HepG2 (cell line): ENCODE data around the gene SAMD14. TPM values are rescaled to one million over a fixed set of nuclear protein-coding genes. Genes with fewer than 3 reads are reported as not detected.

ENCODE experiments used
- ATAC-seq: fragments of 200-7000 bp; cut with Tn5 transposase; 3 replicates; pipeline ENCODE4 v1.9.1; 2020; ENCODE audit warnings: mild to moderate bottlenecking, moderate library complexity
- BruUV-seq: library from RNA; stranded (reverse); fragments of 400-500 nt; replicated peaks from 2 replicates; lab custom pipeline; 2021; lab: Mats Ljungman, UMichigan
- CTCF ChIA-PET: fragments of 300-600 bp; formaldehyde crosslinking; extraction: SDS; loops from one replicate; lab custom pipeline; 2021; ENCODE audit warnings: low total read pairs, inconsistent platforms, low intra/inter-chr PET ratio; lab: Yijun Ruan, JAX
- POLR2A ChIA-PET: fragments of 350-600 bp; sonication (Branson Sonifier 250); formaldehyde crosslinking; loops from one replicate; lab custom pipeline; 2020; ENCODE audit warnings: antibody characterized with exemption, inconsistent platforms; lab: Yijun Ruan, JAX
- DNase-seq: peaks from one replicate; pipeline ENCODE4 v3.0.0-alpha.2; 2015; ENCODE audit warnings: low spot score
- FAIRE-seq: peaks from 3 replicates; lab custom pipeline; 2011; peaks lifted over from hg19 to GRCh38; lab: Jason Lieb, UNC
- H2AFZ ChIP-seq: one replicate; pipeline ENCODE4 v1.6.1; 2011; ENCODE audit warnings: low read length, inconsistent platforms
- H3K27ac ChIP-seq: fragments of 300-600 bp; 3 replicates; pipeline ENCODE4 v1.8.0; 2011; ENCODE audit warnings: mixed run types, mild to moderate bottlenecking, mixed read lengths, low read length, inconsistent platforms; ENCODE audit not compliant: insufficient read depth; ENCODE audit errors: extremely low read length
- H3K27me3 ChIP-seq, 2 experiments: fragments of 200-600 bp in 1 of 2; 2 replicates in 1 of 2; 3 replicates in 1 of 2; pipeline versions ENCODE4 v1.6.0 to v1.8.0; 2011; ENCODE audit warnings: low read length in 2 of 2, mild to moderate bottlenecking in 2 of 2, moderate library complexity in 2 of 2, inconsistent platforms in 1 of 2; ENCODE audit not compliant: insufficient read depth in 2 of 2, control insufficient read depth in 1 of 2
- H3K36me3 ChIP-seq, 2 experiments: fragments of 200-600 bp in 1 of 2; replicated peaks in 1 of 2; 2 replicates in 1 of 2; 3 replicates in 1 of 2; pipeline versions ENCODE4 v1.5.1 to v1.8.0; 2011; ENCODE audit warnings: low read length in 2 of 2, inconsistent platforms in 1 of 2; ENCODE audit not compliant: insufficient read depth in 2 of 2, control insufficient read depth in 1 of 2
- H3K4me1 ChIP-seq: 2 replicates; pipeline ENCODE4 v1.5.1; 2012; ENCODE audit warnings: low read length, inconsistent platforms; ENCODE audit not compliant: insufficient read depth
- H3K4me2 ChIP-seq: 2 replicates; pipeline ENCODE4 v1.6.0; 2011; ENCODE audit warnings: low read depth, low read length, inconsistent platforms
- H3K4me3 ChIP-seq, 3 experiments: fragments of 200-600 bp in 1 of 3; sonication (generic), shearing (Covaris generic) in 1 of 3; replicated peaks in 1 of 3; 2 replicates each; pipeline ENCODE4 v1.5.1; 2011 to 2016; ENCODE audit warnings: low read length in 3 of 3, inconsistent platforms in 2 of 3, low read depth in 2 of 3, mild to moderate bottlenecking in 2 of 3, control low read depth in 1 of 3, mixed read lengths in 1 of 3; ENCODE audit not compliant: insufficient read depth in 1 of 3
- H3K79me2 ChIP-seq: one replicate; pipeline ENCODE4 v1.6.1; 2011; ENCODE audit warnings: low read length, inconsistent platforms; ENCODE audit not compliant: insufficient read depth
- H3K9ac ChIP-seq: 2 replicates; pipeline ENCODE4 v1.6.0; 2011; ENCODE audit warnings: mild to moderate bottlenecking, low read depth, low read length, inconsistent platforms; ENCODE audit not compliant: insufficient read depth
- H3K9me3 ChIP-seq: 2 replicates; pipeline ENCODE4 v1.5.1; 2012; ENCODE audit warnings: mild to moderate bottlenecking, low read length
- H4K20me1 ChIP-seq: 2 replicates; pipeline ENCODE4 v1.6.0; 2011; ENCODE audit warnings: inconsistent platforms, mild to moderate bottlenecking, low read length, moderate library complexity; ENCODE audit not compliant: insufficient read depth
- ADNP ChIP-seq: sonication (generic); formaldehyde crosslinking; IDR thresholded peaks from 2 replicates; pipeline ENCODE4 v1.4.0; 2020; ENCODE audit warnings: missing genetic modification reagents
- BHLHE40 ChIP-seq: IDR thresholded peaks from 2 replicates; pipeline ENCODE4 v1.6.1; 2011; ENCODE audit warnings: low read length, improper control_type of control experiment
- FLYWCH1 ChIP-seq: sonication (generic); formaldehyde crosslinking; IDR thresholded peaks from 2 replicates; pipeline ENCODE4 v1.8.1; 2023; ENCODE audit warnings: mild to moderate bottlenecking, missing genetic modification reagents
- MYNN ChIP-seq: sonication (generic); formaldehyde crosslinking; IDR thresholded peaks from 2 replicates; pipeline ENCODE4 v1.4.0; 2020; ENCODE audit warnings: mild to moderate bottlenecking, low read depth, missing genetic modification reagents
- NBN ChIP-seq: fragments of 450-650 bp; conservative IDR thresholded peaks from 2 replicates; pipeline ENCODE4 v1.6.1; 2017
- NPAS2 ChIP-seq: sonication (generic); formaldehyde crosslinking; IDR thresholded peaks from 2 replicates; pipeline ENCODE4 v1.8.0; 2022; ENCODE audit warnings: mild to moderate bottlenecking, missing genetic modification reagents, borderline replicate concordance
- NR3C1 ChIP-seq: sonication (generic); formaldehyde crosslinking; IDR thresholded peaks from 2 replicates; pipeline ENCODE4 v1.4.0; 2020; ENCODE audit warnings: missing genetic modification reagents
- SETDB1 ChIP-seq: sonication (generic); formaldehyde crosslinking; IDR thresholded peaks from 2 replicates; pipeline ENCODE4 v1.5.1; 2020; ENCODE audit warnings: missing genetic modification reagents, mild to moderate bottlenecking, borderline replicate concordance
- SOX6 ChIP-seq, 2 experiments: fragments of 450-650 bp in 1 of 2; sonication (generic) in 1 of 2; formaldehyde crosslinking in 1 of 2; IDR thresholded peaks; 2 replicates each; pipeline versions ENCODE4 v1.4.0 to v1.6.1; 2017 to 2020; ENCODE audit warnings: antibody characterized with exemption in 1 of 2, mild to moderate bottlenecking in 1 of 2, missing genetic modification reagents in 1 of 2
- TBL1XR1 ChIP-seq: fragments of 150-350 bp; IDR thresholded peaks from 2 replicates; pipeline ENCODE4 v1.6.1; 2014; ENCODE audit warnings: borderline replicate concordance, low read length; ENCODE audit not compliant: partially characterized antibody
- THAP11 ChIP-seq: IDR thresholded peaks from 2 replicates; pipeline ENCODE4 v1.6.1; 2016; ENCODE audit warnings: missing biosample characterization, missing genetic modification reagents
- ZMYM3 ChIP-seq: sonication (generic); formaldehyde crosslinking; IDR thresholded peaks from 2 replicates; pipeline ENCODE4 v1.5.1; 2020; ENCODE audit warnings: mild to moderate bottlenecking, missing genetic modification reagents
- ZMYM4 ChIP-seq: sonication (generic); formaldehyde crosslinking; IDR thresholded peaks from 2 replicates; pipeline ENCODE4 v1.8.1; 2023; ENCODE audit warnings: mild to moderate bottlenecking, missing genetic modification reagents
- ZNF430 ChIP-seq: sonication (generic); formaldehyde crosslinking; IDR thresholded peaks from 2 replicates; pipeline ENCODE4 v1.9.0; 2021; ENCODE audit warnings: mild to moderate bottlenecking, missing genetic modification reagents
- ZNF556 ChIP-seq: sonication (generic); formaldehyde crosslinking; IDR thresholded peaks from 2 replicates; pipeline ENCODE4 v1.4.0; 2020; ENCODE audit warnings: mild to moderate bottlenecking, missing genetic modification reagents, borderline replicate concordance
- ZNF557 ChIP-seq: sonication (generic); formaldehyde crosslinking; IDR thresholded peaks from 2 replicates; pipeline ENCODE4 v1.4.0; 2020; ENCODE audit warnings: missing genetic modification reagents
- ZNF652 ChIP-seq: IDR thresholded peaks from 2 replicates; pipeline ENCODE4 v1.6.1; 2016; ENCODE audit warnings: low read depth, borderline replicate concordance
- ZNF737 ChIP-seq: sonication (generic); formaldehyde crosslinking; IDR thresholded peaks from 2 replicates; pipeline ENCODE4 v1.5.0; 2020; ENCODE audit warnings: missing genetic modification reagents, mild to moderate bottlenecking, borderline replicate concordance
- ZNF747 ChIP-seq: sonication (generic); formaldehyde crosslinking; IDR thresholded peaks from 2 replicates; pipeline ENCODE4 v1.8.1; 2023; ENCODE audit warnings: missing genetic modification reagents, mild to moderate bottlenecking, borderline replicate concordance
- ZNF777 ChIP-seq: sonication (generic); formaldehyde crosslinking; IDR thresholded peaks from 2 replicates; pipeline ENCODE4 v1.4.0; 2020; ENCODE audit warnings: missing genetic modification reagents
- WGBS: methylation state at CpG from one replicate; pipeline ENCODE4 v1.1.6; 2017; ENCODE audit warnings: low lambda C conversion rate; 5-methylcytosine and 5-hydroxymethylcytosine counted together
- in situ Hi-C: cut with HindIII; loops from 2 replicates; pipeline ENCODE4 v1.10.0; 2017; ENCODE audit warnings: low pct_unique_long_range_greater_than_20kb; ENCODE audit not compliant: extremely low pct_ligation_motif_present
- intact Hi-C: fragments of 100-400 bp; cut with micrococcal nuclease; formaldehyde crosslinking; loops from one replicate; pipeline ENCODE4 v1.10.0; 2022; ENCODE audit not compliant: unreplicated experiment
- polyA plus RNA-seq, 8 experiments: library from polyadenylated mRNA; depleted of rRNA in 3 of 8; stranded (reverse) in 7 of 8; unstranded in 1 of 8; fragments of >200 nt; fragmentation: Illumina TruSeq in 4 of 8; extraction: Trizol in 4 of 8; gene quantifications; 2 replicates each; pipeline versions ENCODE4 v1.2.1 to v1.2.3, GENCODE V29; 2011 to 2016; ENCODE audit warnings: low read depth in 4 of 8, missing spikeins in 1 of 8, mixed read lengths in 1 of 8; ENCODE audit not compliant: insufficient read depth in 1 of 8
- total RNA-seq, 5 experiments: library from RNA; depleted of rRNA; stranded (reverse); fragments of >200 nt; fragmentation: Illumina TruSeq; extraction: Trizol; gene quantifications; 2 replicates each; pipeline ENCODE4 v1.2.3, GENCODE V29; 2016; ENCODE audit warnings: low read depth in 1 of 5

SAMD14 gene
- total and polyA plus RNA-seq, 2 of the 13 experiments (the other 11 are each of a cell fraction or from before 2014, with no cell fraction given), result 0.07 to 0.22 TPM

- TF ChIP-seq ZNF777 (CRISPR knock-in tag), result peak; percentile 16; the same call in 1 of the 2 replicates
- peak; percentile 74; the same call in 1 of the 2 replicates for TF ChIP-seq ADNP (CRISPR knock-in tag)
- TF ChIP-seq ZMYM3 (CRISPR knock-in tag), result peak; percentile 96
These were observed 21.3 kb upstream of the SAMD14 start (continued) for GRCh38 chr17:50151041-50151936.

GRCh38 chr17:50150354-50151040 lies 20.5 kb upstream of the SAMD14 start, which contains the start of gene PPP1R9B:
PPP1R9B (minus strand) TSS chr17:50150677; CDS start chr17:50150513, 164 bp downstream.
- ATAC-seq (no peak), DNase-seq (no peak), FAIRE-seq (no peak)
- 1% methylated on average over 46 of the region's 69 CpGs for WGBS
- Histone ChIP-seq H3K9me3 (no peaks in the 10 kb centered on the region), H3K4me3 (peak within 1 kb of the TSS; percentile 70 to 86 (median 84)), H2AFZ (peak within 1 kb of the TSS; percentile 87), H3K4me2 (peak within 1 kb of the TSS; percentile 100), H3K27ac (peak within 1 kb of the TSS; percentile 95), H3K27me3 (peaks cover under 1 to 5% of the 10 kb centered on the region in 2 experiments; a peak in 2 of 5 replicates), H3K36me3 (peaks cover 0 to under 1% of the 10 kb centered on the region in 2 experiments; a peak in 2 of 5 replicates), H3K9ac (peak within 1 kb of the TSS; percentile 83), H3K79me2 (peaks cover 25% of the 10 kb centered on the region), H3K4me1 (peaks cover 46% of the 10 kb centered on the region), H4K20me1 (peaks cover 11% of the 10 kb centered on the region; the same call in 1 of the 2 replicates)
- intact Hi-C loops, result no loop called here
- ChIA-PET CTCF (interaction anchor here (1.5 kb wide), 1 partner anchor 56 kb away, joined by 3 read pairs; no protein-coding TSS in a partner anchor), POLR2A (interaction anchor here (0.9 to 2.0 kb wide), 3 partner anchors 27 to 56 kb away, joined by 3 to 8 read pairs (median 4); partner anchors contain the start of gene PDK2)
- in situ Hi-C loops, result no loop called here
- TSS peak; percentile 64 for BruUV-seq
- TF ChIP-seq ZNF652 (CRISPR knock-in tag) (no peak), ZNF556 (CRISPR knock-in tag) (no peak), ZMYM4 (CRISPR knock-in tag) (0 out of 2 replicates have a peak, but pooled peaks have one; percentile 4), ZNF737 (CRISPR knock-in tag) (no peak), FLYWCH1 (no peak), ZNF430 (no peak), SETDB1 (CRISPR knock-in tag) (no peak), ZNF747 (CRISPR knock-in tag) (no peak), NBN (no peak), MYNN (CRISPR knock-in tag) (0 out of 2 replicates have a peak, but pooled peaks have one; percentile 18), NR3C1 (CRISPR knock-in tag) (no peak), BHLHE40 (no peak), NPAS2 (0 out of 2 replicates have a peak, but pooled peaks have one; percentile 63), ZNF557 (CRISPR knock-in tag) (no peak), SOX6 (IDR thresholded peaks at IDR 0.05) (no peak), SOX6 (CRISPR knock-in tag; IDR thresholded peaks at IDR 0.05) (no peak), TBL1XR1 (no peak), THAP11 (CRISPR knock-in tag) (peak; percentile 10; the same call in 1 of the 2 replicates)
